HG03280 (cell line): ENCODE data around the gene RFT1.
A peak's percentile ranks its signal among the peaks of the same experiment; 100 is the strongest.

Source experiments
- ATAC-seq: cut with Tn5 transposase; IDR thresholded peaks from one replicate; pipeline ENCODE4 v1.9.1; 2021; ENCODE audit warnings: mild to moderate bottlenecking, moderate library complexity; ENCODE audit not compliant: unreplicated experiment

Gene RFT1

GRCh38 chr3:53130179-53131061 is at the start of gene RFT1:
Gene RFT1 (minus strand): TSS chr3:53130435. CDS start chr3:53130400, 35 bp downstream.
- ATAC-seq = peak; percentile 79

- ATAC-seq = no peak
Measured at GRCh38 chr3:53179580-53179979, 49.3 kb upstream of the RFT1 start.

- ATAC-seq = no peak
Measured at GRCh38 chr3:53178246-53178645, 48.0 kb upstream of the RFT1 start.

- ATAC-seq = no peak
Measured at GRCh38 chr3:53175613-53176540, 45.6 kb upstream of the RFT1 start.

- ATAC-seq = peak; percentile 58
Measured at GRCh38 chr3:53174346-53175250, 44.4 kb upstream of the RFT1 start.

- no peak for ATAC-seq
Measured at GRCh38 chr3:53173107-53173506, 42.9 kb upstream of the RFT1 start.

- ATAC-seq = no peak
Measured at GRCh38 chr3:53171827-53172505, 41.7 kb upstream of the RFT1 start.

GRCh38 chr3:53171064-53171418 is 40.8 kb upstream of the RFT1 start:
- no peak for ATAC-seq

- ATAC-seq = no peak
Measured at GRCh38 chr3:53170325-53171063, 40.3 kb upstream of the RFT1 start.

- no peak for ATAC-seq
Measured at GRCh38 chr3:53169832-53170324, 39.6 kb upstream of the RFT1 start.

GRCh38 chr3:53169045-53169831 is 39.0 kb upstream of the RFT1 start:
- ATAC-seq = no peak

- no peak for ATAC-seq
Measured at GRCh38 chr3:53168175-53168923, 38.1 kb upstream of the RFT1 start.

- ATAC-seq = no peak
Measured at GRCh38 chr3:53167418-53168174, 37.4 kb upstream of the RFT1 start.

- no peak for ATAC-seq
Measured at GRCh38 chr3:53166781-53167291, 36.6 kb upstream of the RFT1 start.

GRCh38 chr3:53166206-53166605 is 36.0 kb upstream of the RFT1 start:
- ATAC-seq = no peak

- ATAC-seq = no peak
Measured at GRCh38 chr3:53164911-53165310, 34.7 kb upstream of the RFT1 start.
